Pancreas (tissue), 10 donors: ENCODE results near the gene ETFA. TPM values are rescaled to one million over a fixed set of nuclear protein-coding genes. Genes with fewer than 3 reads are reported as not detected.

Experiments used
- ATAC-seq, 4 donors: fragments of 200-7000 bp; cut with Tn5 transposase; one replicate each; pipeline versions ENCODE4 v1.8.0 to v1.9.1; 2020; ENCODE audit warnings: mild to moderate bottlenecking in 4 of 4, moderate library complexity in 4 of 4
- DNase-seq, 6 donors: peaks; one replicate each; pipeline ENCODE4 v3.0.0-alpha.2; 2020
- FAIRE-seq: peaks from 2 replicates; lab custom pipeline; 2012; peaks lifted over from hg19 to GRCh38; lab: Jason Lieb, UNC
- H3K27ac ChIP-seq, 4 donors: fragments of 200-600 bp; sonication (generic); 1 replicate in 3 of 4; 2 replicates in 1 of 4; pipeline versions ENCODE4 v1.5.0 to v1.8.0; 2020
- H3K27me3 ChIP-seq, 4 donors: fragments of 200-600 bp; one replicate each; pipeline ENCODE4 v1.8.0; 2021
- H3K36me3 ChIP-seq, 3 donors: fragments of 200-600 bp; sonication (generic) in 1 of 3; one replicate each; pipeline versions ENCODE4 v1.5.0 to v1.8.0; 2020 to 2021
- H3K4me1 ChIP-seq, 3 donors: fragments of 200-600 bp; one replicate each; pipeline ENCODE4 v1.8.0; 2021
- H3K4me3 ChIP-seq, 4 donors: fragments of 200-600 bp; sonication (generic) in 2 of 4; one replicate each; pipeline versions ENCODE4 v1.5.0 to v1.8.0; 2020 to 2021
- H3K9me3 ChIP-seq, 4 donors: fragments of 200-600 bp; one replicate each; pipeline ENCODE4 v1.8.0; 2021
- WGBS, 2 donors: extraction: QIAGEN DNeasy Blood & Tissue Kit; methylation state at CpG; one replicate each; pipeline ENCODE4 v1.1.7; 2013; 5-methylcytosine and 5-hydroxymethylcytosine counted together
- intact Hi-C, 3 donors: fragments of 100-400 bp; cut with DNase I; formaldehyde crosslinking; loops; one replicate each; pipeline versions ENCODE4 v1.11.1 to v1.14.2; 2022
- polyA plus RNA-seq, 2 donors: library from polyadenylated mRNA; stranded (reverse); fragments of 200-250 nt; gene quantifications; one replicate each; pipeline ENCODE4 v1.2.3, GENCODE V29; 2013
- total RNA-seq, 6 donors: library from RNA; stranded (reverse); fragmentation: NEBNext Ultra II Directional in 4 of 6; extraction: Animal tissue kit (Norgen Biotek cat#: 25700) in 4 of 6; gene quantifications; one replicate each; pipeline versions ENCODE4 v1.2.1 to v1.2.4, GENCODE V29; 2021 to 2023
- TF ChIP-seq, protein P1 (sequence below), 4 donors: fragments of 200-600 bp; sonication (generic) in 3 of 4; IDR thresholded peaks; one replicate each; pipeline versions ENCODE4 v1.5.0 to v1.8.0; 2021; ENCODE audit warnings: antibody characterized with exemption in 4 of 4
- donor health status: healthy with polysubstance abuse.
- donor health status: DM: no; HTN: no; CAD: no; lungs with moderate emphysema.
- donor health status: DM: no; HTN: no; CAD: no.
- donor health status: control.
- donor health status: control.
- donor health status: Bipolar disorder and iron deficiency.
- donor health status: DM: yes; HTN: yes; CAD: no.
- donor health status: DM: no; HTN: no; CAD: no.
- donor health status: DM: no; HTN: no; CAD: no.
- donor health status: DM: yes; HTN: yes; CAD: no.

Gene ETFA
- total and polyA plus RNA-seq, 8 donors = 27.5 to 51.2 (median 42.3) TPM

DNA sequence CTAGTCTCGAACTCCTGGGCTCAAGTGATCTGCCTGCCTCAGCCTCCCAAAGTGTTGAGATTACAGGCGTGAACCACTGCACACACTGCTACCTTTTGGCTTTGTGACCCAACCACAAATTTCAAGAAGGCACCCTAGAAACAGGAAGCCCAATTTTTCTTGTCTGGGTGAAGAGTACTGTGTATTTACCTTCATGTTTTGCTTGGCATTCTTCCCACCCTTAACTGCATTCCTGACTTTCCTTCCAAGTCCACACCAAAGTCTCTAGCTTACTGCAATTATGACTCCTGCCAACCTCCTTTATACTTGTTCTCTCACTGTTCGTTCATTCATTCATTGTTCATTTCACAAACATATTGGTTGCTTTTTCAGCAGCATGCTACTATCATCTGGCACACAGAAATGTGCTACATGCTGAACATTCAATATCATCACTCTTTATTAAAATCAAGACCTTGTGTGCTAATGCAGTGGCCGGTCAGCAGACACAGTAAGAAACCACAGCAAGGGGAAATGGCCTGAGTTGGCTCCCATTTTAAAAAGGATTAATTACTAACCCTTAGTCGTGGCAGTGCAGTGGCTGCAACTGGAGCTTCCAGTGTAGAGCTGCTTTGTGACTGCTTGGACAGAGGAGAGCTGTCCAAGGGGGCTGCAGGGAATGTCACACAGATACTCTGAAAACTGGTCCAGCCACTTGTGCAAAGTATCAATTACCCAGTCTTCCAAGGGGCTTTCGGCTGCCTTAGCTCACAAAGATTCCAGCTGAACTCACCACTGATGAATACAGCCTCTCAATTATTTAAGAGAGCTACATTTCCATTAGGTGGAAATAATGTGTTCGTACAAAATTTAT, 94.0 kb downstream of the ETFA start:
- peaks cover 0 to 11% (median 4%) of the 10 kb centered on the region in 3 donors for H3K4me1 ChIP-seq
- intact Hi-C loops = no loop called here
- TF ChIP-seq, protein P1, sequence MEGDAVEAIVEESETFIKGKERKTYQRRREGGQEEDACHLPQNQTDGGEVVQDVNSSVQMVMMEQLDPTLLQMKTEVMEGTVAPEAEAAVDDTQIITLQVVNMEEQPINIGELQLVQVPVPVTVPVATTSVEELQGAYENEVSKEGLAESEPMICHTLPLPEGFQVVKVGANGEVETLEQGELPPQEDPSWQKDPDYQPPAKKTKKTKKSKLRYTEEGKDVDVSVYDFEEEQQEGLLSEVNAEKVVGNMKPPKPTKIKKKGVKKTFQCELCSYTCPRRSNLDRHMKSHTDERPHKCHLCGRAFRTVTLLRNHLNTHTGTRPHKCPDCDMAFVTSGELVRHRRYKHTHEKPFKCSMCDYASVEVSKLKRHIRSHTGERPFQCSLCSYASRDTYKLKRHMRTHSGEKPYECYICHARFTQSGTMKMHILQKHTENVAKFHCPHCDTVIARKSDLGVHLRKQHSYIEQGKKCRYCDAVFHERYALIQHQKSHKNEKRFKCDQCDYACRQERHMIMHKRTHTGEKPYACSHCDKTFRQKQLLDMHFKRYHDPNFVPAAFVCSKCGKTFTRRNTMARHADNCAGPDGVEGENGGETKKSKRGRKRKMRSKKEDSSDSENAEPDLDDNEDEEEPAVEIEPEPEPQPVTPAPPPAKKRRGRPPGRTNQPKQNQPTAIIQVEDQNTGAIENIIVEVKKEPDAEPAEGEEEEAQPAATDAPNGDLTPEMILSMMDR (IDR thresholded peaks at IDR 0.05) = no peak
- no peak for FAIRE-seq
- H3K27me3 ChIP-seq = no peaks in the 10 kb centered on the region
- WGBS, 2 donors = 65 to 66% methylated on average over 7 of the region's 7 CpGs
- H3K27ac ChIP-seq = no peak overlapping the region
- peaks cover 0 to 7% (median 0%) of the 10 kb centered on the region in 3 donors for H3K36me3 ChIP-seq
- peak; percentile 49 to 85 (median 70) for ATAC-seq
- no peaks in the 10 kb centered on the region for H3K9me3 ChIP-seq
- H3K4me3 ChIP-seq = no peak overlapping the region
- DNase-seq = no peak

- H3K27ac ChIP-seq = no peak overlapping the region
- TF ChIP-seq, protein P1 (IDR thresholded peaks at IDR 0.05) = no peak
- intact Hi-C loops = no loop called here
- ATAC-seq (no peak), DNase-seq (no peak), FAIRE-seq (no peak)
- peaks cover 0 to 11% (median 0%) of the 10 kb centered on the region in 3 donors for H3K36me3 ChIP-seq
- H3K27me3 ChIP-seq = no peaks in the 10 kb centered on the region
- whole genome bisulfite sequencing, 2 donors = 90 to 92% methylated on average over 1 of the region's 1 CpG
- H3K9me3 ChIP-seq = no peaks in the 10 kb centered on the region
- peaks cover 0 to 11% (median 4%) of the 10 kb centered on the region in 3 donors for H3K4me1 ChIP-seq
- H3K4me3 ChIP-seq = no peak overlapping the region
Observed at GRCh38 chr15:76215634-76216033, 95.6 kb downstream of the ETFA start.

DNA sequence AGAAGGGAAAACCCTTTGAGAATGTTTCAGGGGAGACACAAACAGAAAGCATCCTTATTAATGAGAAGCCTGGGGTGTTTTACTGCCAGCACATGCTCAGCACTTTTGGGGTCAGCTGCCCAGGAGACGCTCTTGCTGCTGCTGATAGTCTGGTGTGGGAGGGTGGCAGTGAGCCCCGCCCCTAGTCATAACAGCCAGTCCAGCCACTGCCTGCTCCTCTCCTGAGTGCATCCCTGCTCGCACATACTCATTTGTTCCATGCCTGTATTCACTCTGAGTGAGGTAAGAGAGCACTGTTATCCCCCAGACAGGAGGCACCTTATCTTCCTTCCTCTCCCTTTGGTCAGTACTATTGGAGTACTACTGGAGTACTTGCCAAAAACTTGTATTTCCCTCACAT, 101.3 kb downstream of the ETFA start:
- TF ChIP-seq, protein P1 (IDR thresholded peaks at IDR 0.05) = no peak
- no peak overlapping the region for H3K4me3 ChIP-seq
- FAIRE-seq = no peak
- H3K27me3 ChIP-seq = no peaks in the 10 kb centered on the region
- peaks cover 0 to 11% (median 0%) of the 10 kb centered on the region in 3 donors for H3K36me3 ChIP-seq
- no peak for DNase-seq
- intact Hi-C loops = no loop called here
- no peaks in the 10 kb centered on the region for H3K9me3 ChIP-seq
- H3K27ac ChIP-seq = no peak overlapping the region
- no peaks in the 10 kb centered on the region for H3K4me1 ChIP-seq
- WGBS, 2 donors = 91 to 95% methylated on average over 3 of the region's 3 CpGs
- no peak for ATAC-seq

- intact Hi-C loops = no loop called here
- no peak for FAIRE-seq
- H3K36me3 ChIP-seq = peaks cover 0 to 11% (median 0%) of the 10 kb centered on the region in 3 donors
- H3K27me3 ChIP-seq = no peaks in the 10 kb centered on the region
- TF ChIP-seq, protein P1 (IDR thresholded peaks at IDR 0.05) = no peak
- no peak for DNase-seq
- WGBS, 2 donors = 96 to 100% methylated on average over 1 of the region's 1 CpG
- no peak overlapping the region for H3K27ac ChIP-seq
- H3K4me1 ChIP-seq = no peaks in the 10 kb centered on the region
- H3K9me3 ChIP-seq = no peaks in the 10 kb centered on the region
- no peak for ATAC-seq
- H3K4me3 ChIP-seq = no peak overlapping the region
Observed at GRCh38 chr15:76209523-76209922, 101.7 kb downstream of the ETFA start.
